Amniotic epithelial cell (primary cell): ENCODE results near the gene RASGRF2.
A peak's percentile ranks its signal among the peaks of the same experiment; 100 is the strongest.

Experiments used
- DNase-seq: peaks from one replicate; pipeline ENCODE4 v3.0.0-alpha.2; 2010; ENCODE audit warnings: low read depth

Gene RASGRF2

DNA sequence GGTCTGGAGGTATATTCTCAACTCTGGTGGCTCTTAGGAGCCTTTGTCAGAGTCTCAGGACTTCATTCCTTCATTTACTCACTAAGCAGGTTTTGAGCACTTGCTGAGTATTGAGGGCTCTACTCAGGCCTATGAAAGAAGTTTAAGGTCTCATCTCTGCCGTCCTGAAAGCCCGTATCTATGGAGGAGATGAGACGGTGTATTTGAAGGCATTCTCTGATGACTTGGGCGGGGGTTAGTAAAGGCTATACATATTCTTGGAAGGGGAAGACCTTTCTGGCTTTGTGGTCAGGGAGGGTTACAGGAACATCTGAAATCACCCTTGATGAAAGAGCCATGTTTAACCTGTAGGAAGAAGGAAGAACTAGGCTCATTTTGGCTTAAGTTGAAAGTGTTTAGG, 21.9 kb downstream of the RASGRF2 start:
- DNase-seq = no peak

DNA sequence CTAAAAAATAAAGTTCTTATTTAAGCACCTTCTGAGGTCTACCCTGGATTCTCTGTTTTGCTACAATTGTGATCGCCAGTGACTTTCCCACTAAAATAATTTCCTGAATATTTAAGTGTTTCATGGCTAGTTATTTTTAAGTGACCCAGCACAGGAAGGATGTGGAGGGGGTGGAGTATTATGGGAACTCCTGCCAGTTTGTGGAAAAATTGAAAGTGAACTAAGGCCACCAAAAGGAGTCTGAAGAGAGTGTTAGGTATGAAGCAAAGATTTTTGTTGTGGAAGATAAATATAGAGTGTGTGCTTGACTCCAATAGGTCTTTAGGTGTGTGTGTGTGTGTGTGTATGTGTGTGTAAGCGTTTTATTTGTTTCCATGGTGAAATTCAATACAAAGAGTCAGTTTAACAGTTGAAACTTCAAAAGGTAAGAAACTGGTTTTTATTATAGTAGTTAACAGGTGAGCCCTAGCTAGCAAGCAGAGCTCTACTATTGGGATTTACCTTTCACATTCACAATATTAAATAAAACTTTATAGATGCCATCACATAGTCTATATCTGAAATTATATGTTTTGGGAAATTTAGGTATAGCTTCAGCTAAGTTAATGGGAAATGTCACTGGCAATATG, 25.6 kb downstream of the RASGRF2 start:
- no peak for DNase-seq

DNA sequence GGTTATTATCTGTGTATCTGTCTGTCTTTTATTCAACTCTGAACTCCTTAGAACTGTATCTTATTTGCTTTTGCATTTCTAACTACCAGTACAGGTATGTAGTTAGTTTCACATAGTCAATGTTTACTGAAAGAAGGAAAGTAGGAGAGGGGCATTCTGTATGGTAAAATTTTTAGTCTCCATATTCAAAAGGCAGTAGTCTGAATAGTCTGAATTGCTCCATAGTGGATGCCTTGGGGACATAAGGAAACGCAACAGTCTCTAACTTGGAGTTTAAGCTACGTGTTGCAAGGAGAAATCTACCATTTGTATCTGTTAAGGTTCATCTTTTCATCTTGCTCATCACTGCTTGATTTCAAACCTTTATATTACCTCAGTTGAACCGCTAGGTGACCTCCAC, 26.2 kb downstream of the RASGRF2 start:
- DNase-seq = no peak

DNA sequence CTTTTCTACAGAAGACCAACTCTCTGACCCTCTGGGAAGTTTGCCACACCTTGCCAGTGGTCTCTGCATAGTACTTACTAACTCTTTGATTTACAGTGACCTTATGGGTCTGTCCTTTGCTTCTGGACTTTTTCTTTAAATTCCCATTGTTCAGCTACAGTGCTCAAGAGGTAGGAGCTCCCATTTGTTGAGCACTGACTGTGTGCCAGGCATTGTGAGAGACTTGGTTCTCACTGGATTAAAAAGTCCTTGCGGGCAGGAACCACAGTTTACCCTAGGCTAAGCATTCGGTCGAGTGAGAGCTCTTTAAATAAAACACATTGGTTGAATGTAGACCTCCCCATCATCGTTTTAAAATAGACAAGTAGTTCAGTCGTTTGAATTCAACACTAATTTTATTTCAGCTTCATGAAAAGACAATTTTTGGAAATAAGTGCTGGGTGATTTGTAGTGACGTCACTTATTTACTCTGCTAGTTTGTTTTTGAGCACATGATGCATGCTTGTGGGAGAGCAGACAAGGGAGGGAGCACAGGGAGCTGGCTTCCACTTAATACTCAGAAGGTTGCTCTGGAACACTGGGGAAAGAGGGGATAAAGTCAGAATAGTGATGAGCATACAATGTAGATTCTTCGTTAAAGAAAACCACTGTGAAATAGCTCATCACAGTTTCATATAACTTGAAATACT, 27.1 kb downstream of the RASGRF2 start:
- DNase-seq = no peak

DNA sequence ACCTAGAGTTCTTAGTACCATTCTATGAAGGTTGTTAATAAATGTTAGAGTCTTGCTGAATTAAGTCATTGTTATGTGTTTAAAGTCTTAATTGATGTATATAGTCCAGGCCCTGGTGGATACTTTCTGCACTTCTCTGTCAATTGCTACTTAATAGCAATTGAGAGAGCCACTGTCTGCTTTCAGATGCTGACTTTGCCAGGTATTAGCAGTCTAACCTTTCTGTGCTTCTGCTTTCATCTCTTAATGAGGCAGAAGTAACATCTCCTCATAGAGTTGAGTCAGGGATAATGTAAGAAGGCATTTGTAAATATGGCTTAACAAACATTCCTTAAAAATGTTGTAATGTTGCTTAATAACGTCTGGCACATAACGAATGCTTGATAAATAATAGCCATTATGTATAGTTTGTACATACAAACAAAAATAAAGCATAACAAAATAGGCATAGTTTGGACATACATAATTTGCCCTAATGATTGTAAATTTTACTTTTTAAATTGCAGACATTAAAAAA, 28.3 kb downstream of the RASGRF2 start:
- DNase-seq = peak; percentile 75

DNA sequence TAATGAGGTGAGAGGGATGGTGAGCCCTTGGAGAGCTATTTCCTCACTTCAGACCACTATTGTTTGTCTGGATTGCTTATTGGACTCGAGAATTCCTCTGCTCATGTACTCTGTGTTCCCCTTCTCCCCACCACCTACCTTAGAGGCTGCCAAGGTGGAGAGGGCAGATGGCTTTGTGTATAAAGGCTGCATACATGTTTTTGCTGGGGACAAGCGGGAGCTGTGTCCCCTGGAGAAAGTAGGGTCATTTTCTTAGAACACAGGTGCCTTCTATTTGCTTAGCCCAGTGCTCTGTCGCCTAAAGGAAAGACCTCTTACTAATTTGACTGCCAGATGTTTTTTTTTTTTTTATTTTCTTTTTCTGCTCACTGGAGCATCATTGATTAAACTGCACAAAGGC, 29.7 kb downstream of the RASGRF2 start:
- no peak for DNase-seq

DNA sequence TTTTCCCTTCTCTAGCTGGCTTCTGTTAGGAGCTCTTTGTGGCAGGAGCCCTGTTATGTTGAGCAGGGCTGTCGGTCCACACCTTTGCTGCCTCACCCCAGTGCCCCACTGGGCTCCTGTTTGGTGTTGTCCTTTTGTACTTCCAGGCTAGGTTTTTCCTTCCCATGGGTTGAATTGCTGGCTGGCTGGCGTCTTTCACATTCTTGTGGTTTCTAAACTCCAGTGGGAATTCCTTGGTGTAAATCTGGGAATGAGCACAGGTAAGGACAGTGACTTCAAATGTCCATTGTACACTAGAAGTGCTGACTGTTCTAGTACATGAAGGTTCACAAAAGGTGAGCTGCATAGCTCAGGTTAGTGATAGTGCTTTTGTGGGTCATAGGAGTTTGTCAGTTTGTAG, 30.4 kb downstream of the RASGRF2 start:
- DNase-seq = peak; percentile 6

DNA sequence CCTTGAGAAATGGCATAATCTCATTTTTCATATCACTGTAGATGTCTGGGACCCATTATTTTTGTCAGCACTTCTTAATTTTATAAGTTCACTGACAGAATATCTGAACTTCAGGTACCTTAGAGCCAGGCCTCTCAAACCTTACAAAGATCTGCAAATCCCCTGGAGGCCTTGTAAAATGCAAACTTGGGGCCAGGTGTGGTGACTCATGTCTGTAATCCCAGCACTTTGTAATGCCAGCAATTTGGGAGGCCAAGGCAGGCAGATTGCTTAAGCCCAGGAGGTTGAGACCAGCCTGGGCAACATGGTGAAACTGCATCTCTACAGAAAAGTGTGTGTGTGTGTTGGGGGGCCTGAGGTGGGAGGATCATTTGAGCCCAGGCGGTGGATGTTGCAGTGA, 30.8 kb downstream of the RASGRF2 start:
- peak; percentile 43 for DNase-seq

DNA sequence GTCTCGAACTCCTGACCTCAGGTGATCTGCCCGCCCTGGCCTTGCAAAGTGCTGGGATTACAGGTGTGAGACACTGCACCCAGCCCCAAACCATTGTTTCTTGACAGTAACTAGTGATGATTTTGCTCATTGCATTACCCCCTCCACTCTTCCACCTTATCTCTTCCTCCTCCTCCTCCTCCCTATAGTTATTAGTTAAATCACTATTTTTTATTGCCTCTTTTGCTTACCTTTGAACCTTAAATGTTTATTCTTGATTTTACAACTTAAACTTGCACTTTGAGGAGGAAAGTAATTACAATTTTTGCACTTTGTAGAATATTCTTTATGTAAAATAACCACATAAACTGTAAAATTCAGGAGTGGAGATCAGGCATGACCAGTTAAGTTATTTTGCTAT, 35.7 kb downstream of the RASGRF2 start:
- DNase-seq = no peak

DNA sequence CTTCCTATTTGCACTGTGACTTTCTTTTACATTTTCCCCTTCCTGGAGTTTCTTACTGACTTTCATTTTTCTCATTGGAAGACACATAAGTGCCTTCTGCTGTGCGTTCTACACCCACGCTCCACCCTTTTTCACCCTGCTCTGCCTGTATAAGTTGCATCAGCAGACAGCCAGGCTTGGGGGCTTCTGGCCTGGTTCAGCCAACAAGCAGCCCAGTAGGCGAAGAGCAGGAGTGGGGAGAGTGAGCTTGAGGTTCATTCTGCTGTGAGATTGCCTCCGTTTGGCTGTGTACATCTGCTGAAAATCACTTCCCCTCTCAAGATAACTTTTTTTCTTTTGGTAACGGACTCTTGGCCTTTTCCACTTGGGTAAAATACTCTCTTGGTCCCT, 38.4 kb downstream of the RASGRF2 start:
- DNase-seq = no peak

DNA sequence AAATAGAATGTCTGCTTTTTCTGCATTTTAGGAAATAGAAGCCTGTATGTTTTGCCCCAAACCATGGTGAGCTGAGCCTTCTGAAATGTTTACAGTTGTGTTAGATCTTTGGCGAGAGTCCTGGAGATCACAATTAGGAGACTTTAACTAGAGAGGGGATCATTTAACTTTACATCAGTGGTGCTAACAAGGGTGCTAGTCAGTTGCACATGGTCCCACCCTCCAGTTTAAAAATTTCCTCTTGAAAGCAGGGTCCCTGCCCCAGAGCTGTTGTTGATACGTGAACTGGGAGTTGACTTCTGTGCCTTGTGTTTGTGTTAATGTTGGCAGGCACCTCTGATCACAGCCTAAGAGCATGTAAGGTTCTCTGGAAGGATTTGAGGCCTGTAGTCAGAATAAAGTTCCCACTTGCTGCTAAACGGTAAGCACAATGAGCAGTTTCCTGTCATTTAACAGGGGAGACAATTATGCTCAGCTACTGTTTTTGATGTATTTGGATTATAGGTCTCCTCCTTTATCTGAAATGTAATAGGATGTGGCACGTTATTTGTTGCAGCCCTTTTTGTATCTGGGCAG, 43.7 kb downstream of the RASGRF2 start:
- no peak for DNase-seq

DNA sequence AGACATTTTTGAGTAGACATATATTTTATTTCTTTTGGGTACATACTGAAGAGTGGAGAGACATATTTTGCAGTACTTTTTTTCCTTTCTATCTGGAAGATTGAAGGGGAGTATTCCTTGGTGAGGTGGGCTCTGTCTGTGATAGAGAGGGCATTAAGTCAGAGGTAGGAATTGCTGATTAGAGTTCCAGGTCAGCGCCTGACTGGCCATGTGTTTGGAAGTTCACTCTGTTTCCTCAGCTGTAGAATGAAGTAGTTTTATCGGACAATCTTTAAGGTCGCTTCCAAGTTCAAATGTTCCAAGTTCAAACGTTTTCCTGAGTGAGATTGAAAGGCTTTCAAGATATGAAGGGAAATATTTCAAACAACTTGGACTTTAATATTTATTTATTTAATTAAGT, 45.5 kb downstream of the RASGRF2 start:
- no peak for DNase-seq

DNA sequence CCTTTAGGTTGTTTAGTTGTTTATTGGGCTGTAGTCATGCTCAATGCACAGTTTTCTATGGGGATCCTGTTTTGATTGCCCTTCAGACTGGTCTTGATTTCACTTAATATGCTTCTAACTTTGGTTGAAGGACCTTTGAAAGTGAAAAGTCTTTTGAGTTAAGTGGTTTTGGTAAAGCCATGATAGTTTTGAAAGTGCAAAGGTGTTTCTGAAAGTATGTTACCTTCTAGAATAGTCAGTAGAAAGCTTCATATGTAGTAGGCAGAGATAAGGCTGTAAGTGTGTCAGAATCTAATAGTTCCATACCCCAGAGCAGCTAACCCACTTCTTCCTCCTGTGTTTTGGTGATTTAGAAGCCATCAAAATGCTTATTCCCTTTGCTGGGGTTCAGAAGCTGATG, 46.1 kb downstream of the RASGRF2 start:
- no peak for DNase-seq

DNA sequence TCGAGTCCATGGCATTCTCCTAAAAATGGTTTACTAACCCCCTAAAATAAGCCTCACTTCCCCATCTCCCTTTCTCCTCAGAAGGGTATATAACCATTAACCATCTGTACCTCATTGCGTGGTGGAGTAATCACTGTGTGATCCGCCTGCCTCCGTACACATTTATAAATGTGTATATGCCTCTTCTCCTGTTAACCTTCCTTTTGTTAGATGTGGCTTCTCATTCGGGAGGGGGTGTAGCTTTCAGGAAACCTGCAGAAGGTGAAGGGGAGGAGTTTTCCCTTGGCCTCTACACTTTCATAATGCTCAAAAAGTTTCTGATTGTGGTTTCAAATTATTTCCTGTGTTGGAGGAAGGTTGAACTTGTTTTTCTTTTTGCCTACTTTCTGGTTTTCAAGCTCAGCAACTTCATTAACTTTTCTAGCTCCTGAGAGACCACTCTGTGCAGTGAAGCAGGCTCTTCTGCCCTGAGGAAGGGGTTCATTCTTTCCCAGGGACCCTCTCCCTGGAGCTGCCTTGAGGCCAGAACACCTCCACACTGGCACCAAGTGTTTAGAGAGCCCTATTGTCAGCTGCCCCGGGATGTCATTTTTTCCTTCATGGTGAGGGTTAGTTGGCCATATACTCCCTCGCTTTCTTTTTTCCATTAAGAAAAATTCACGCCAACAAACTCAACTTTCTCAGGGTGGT, 46.9 kb downstream of the RASGRF2 start:
- no peak for DNase-seq

DNA sequence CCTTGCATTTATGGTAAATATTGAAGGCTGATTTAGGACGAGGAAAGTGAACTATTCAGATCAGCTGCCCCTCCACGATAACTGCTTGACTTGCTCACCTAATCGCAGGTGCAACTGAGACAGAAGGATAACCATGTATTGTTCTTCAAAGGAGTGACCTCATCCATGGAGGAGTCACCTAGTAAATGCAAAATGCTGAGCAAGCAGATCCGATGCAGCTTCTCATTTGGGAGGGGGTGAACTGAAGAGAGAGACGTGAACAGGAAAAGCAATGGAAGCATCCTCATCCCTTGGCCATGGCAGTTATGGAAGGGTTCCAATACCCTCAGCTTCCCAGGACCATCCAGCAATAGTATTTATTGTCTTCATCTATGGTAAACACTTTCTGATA, 47.5 kb downstream of the RASGRF2 start:
- no peak for DNase-seq

DNA sequence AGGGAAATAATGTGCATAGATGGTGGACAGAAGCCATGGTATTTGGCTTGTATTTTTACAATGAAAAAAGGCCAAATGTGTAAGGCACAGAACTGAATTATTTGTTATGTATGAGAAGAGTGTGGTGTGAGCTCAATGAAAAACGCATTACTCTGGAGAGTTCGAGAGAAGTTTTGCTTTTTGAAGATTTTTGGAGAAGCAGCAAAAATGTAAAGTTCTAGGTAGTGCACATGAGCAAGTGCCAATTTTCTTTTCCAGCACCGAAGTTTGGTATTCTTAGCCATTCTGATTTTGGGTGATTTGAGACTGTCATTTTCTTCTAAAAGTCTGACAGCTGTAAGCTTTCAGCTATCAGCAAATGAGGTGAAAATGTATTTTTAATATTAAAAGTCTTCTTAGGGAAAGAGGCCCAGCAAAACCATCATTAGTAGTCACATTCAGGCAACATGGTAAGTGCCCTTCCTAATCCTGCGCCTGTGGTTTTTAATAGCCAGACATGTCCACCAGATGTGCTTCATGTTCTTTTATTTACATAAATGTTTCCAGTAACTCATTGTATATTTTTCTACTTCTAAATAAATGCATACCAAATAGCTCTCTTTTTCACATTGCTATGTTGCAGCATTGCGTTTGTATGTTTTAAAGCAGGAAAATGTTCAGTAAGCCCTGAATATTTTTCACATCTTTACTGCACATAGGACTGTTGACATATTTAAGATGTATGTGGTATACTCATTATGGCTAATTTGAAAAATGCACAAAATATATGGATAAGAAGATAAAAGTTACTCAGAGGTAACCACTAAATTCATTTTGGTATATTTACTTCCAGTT, 50.4 kb downstream of the RASGRF2 start:
- no peak for DNase-seq

DNA sequence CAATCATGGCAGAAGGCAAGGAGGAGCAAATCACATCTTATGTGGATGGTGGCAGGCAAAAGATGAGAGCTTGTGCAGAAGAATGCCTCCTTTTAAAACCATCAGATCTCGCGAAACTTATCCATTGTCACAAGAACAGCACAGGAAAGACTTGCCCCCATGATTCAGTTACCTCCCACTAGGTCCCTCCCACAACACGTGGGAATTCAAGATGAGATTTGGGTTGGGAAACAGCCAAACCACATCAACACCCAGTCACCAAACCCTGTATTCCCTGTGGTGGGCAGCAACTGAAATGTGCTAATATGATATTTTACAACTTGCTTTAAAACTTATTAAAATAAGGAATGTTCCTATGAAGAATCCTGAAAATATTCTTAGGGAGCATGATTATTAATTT, 54.2 kb downstream of the RASGRF2 start:
- DNase-seq = peak; percentile 20

DNA sequence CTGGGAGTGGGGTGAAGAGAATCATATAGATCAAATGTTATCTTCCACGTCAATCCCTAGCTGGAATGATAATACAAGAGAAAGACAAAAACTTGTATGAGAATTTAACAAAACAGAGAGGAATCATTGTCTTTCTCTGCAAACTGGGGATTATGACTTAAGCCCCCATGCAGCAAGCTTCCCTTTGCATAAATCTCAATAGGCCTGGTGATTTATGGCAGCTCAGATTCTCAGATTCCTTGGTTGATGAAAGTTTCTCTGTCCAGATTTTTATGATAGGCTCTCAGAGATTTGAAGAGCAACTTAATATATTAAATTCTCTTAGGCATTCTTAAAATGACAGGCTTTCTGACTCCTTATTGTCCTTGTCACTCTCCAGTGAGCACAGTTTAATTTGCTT, 56.0 kb downstream of the RASGRF2 start:
- DNase-seq = no peak

DNA sequence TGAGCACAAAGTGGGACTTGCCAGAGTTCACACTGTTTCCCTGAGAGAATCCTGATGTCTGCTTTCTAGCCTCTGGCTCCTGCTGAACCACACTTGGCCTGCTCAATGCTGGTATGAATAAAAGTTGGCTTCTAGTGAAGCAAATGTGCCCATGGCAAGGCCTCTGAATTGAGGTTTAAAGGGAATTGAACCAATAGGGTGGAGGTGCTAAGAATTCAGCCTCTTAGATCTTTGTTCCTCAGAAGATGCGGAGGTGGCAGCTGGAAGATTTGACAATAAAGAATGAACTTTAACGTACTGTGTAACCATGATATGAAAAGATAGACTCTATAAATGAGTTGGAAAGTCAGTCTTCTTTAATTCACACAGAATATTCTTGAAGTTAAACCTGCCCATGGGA, 57.2 kb downstream of the RASGRF2 start:
- no peak for DNase-seq

DNA sequence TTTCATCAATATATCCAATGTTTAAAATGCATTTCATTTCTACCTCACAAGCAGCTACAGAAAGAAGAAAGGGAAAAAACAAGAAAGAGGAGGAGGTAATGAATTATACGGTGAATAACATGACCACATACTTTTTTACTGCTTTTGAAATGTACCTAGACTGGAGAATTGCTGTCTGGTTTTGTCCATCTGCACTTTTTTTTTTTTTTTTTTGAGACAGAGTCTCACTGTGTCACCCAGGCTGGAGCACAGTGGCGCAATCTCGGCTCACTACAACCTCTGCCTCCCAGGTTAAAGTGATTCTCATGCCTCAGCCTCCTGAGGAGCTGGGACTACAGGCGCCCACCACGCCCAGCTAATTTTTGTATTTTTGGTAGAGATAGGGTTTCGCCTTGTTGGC, 58.4 kb downstream of the RASGRF2 start:
- peak; percentile 60 for DNase-seq

DNA sequence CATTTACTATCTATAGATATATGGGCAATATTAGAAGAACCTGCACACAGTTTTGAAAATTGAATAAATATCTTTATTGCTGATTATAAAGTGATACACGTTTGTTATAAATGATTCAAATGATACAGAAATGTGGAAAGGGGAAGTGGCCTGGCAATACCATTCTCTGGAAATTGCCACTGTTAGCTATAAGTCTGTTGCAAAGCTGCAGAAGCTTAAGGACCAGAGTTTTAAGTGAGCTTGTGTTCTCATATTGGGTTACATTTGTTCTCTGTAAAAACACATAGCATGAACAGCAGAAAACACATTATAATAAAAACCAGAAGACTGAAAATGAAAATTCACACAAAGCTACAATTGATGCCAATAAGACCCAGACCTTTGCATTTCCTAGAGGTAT, 59.6 kb downstream of the RASGRF2 start:
- DNase-seq = no peak
